ENCODE measurements around the gene KIAA1191.

GRCh38 chr5:176365351-176366231 lies 4.0 kb upstream of the KIAA1191 start, which contains the start of gene ARL10:
- TF ChIP-seq POLR2A (IDR thresholded peaks at IDR 0.05): peak; percentile 53 to 73
- TF ChIP-seq CTCF (IDR thresholded peaks at IDR 0.05 in 4 of 5, conservative IDR thresholded peaks at IDR 0.05 in 1 of 5): no peak

All from gastrocnemius medialis (tissue), 4 donors.